Measurements from ENCODE around the gene PRDM15.

PRDM15 gene

DNA sequence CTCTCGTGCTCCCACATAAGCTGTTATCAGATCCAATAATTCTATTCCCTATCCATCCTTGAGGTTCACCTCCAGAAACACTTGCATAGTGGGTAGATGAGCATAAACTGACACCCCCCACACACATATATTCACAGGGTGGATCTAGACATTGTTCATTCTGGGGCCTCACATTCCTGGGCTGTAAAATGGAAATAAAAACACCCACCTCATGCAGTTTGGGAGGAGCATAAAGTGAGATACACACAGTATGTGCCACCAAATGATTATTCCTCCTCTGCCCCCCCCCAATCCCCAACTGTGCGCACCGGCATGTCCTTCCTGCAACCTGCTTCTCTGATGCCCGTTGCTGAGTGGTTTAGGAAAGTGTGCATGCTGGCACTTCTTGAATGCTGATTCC lies 17.9 kb downstream of the PRDM15 start:
- no peak for DNase-seq

DNA sequence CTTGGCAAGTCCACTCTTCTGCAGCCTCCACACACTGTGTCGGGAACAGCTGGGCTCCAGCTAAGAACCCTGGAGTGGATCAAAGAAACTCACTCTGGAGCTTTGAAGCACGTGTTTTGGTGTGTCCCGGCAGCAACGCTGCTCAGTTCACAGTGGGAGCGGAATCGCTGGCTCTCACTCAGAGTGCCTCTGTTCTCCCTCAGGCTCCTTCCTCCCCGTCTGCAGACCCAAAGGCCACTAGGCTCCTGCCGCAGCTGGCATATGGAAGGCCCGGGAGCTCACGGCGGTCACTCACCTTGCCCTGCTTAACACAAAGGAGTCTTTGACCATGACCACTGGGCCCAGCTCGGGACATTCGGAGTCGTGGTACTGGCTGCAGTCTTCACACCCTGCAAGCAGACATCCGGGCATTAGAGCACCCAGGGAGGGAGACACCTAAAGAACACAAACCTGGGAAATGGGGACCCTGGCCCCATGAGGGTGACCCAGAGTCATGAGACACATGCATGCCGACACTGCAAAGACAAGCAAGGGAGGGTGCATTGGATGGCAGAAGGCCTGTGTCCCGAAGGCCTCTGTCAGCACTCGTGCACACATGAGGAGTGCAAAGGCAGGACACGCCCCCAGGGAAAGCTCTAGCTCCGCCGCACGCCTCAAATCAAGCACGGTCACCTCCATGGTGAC lies 19.7 kb downstream of the PRDM15 start:
- DNase-seq, result no peak

DNA sequence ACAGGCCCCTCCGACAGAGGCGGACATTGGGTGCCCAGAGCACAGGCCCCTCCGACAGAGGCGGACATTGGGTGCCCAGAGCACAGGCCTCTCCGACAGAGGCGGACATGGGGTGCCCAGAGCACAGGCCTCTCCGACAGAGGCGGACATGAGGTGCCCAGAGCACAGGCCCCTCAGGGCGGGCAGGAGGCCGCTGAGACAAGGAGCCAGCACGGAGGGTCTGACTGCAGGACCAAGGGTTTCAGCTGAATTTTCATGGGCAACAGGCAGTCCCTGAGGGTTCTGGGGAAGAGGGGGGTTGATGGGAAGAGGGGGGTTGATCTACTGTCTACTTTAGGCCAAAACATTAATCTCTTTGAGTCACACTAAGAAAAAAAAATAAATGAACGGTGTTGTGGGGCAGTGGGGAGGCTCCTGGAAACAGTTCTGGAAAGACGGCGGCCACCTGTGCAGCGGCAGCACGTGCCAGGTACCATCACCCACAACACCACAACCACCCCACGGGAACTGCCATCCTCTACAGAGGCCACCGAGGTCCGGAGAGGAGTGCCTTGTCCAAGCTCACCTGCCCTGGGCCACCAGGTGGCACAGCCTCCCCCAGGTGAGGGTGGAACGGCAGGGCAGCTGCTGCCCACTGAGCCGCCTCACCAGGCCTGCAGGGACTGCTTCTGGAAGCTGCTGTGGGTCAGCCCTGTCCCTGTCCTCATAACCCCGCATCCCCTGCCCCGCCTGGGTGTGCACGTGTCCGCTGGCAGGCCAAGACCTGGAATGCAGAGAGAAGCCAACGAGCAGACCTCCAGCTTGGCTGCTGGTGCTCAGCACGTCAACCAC lies 20.5 kb downstream of the PRDM15 start:
- no peak for DNase-seq

DNA sequence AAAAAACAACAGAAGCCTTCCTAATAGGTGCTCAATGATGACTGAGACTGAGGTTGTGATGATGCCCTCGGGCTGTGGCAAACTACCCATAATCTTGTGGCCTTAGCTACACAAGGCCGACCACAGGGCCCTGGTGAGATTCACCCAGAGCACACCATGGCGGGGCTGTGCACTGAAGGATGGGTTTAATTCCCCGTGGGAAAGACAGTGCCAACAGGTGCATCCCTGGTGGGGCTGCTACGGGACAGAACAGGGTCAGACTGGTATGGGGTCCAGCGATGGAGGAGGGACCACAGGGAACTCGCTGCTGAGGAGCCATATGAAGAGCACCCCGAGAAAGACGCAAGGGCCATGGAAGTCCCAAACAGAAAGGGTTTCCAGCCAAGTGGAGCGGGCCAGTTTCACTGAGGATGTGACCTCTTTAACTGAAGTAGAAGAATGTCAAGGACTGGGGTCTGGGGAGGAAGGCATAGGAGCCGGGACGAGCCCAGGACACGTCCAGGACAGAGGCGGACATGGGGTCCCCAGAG lies 21.3 kb downstream of the PRDM15 start:
- no peak for DNase-seq

DNA sequence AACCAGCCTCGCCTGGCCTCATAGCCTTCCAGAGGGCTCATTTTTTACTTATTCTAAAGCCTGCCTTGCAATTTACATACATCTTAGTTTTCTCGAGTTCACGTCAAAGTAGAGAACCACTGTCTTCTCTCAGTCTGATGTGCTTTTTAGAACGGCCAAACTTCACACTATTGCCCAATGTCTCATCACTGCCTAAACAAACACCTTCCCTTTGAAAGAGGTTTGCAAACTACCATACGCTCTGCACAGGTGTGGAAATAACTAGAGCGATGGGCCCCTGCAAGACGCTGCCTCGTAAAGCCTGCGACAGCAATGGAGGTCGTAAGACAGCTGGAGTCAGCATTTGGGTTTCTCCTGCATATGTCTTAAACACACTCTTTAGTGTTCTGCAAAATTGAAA lies 22.6 kb downstream of the PRDM15 start:
- no peak for DNase-seq

DNA sequence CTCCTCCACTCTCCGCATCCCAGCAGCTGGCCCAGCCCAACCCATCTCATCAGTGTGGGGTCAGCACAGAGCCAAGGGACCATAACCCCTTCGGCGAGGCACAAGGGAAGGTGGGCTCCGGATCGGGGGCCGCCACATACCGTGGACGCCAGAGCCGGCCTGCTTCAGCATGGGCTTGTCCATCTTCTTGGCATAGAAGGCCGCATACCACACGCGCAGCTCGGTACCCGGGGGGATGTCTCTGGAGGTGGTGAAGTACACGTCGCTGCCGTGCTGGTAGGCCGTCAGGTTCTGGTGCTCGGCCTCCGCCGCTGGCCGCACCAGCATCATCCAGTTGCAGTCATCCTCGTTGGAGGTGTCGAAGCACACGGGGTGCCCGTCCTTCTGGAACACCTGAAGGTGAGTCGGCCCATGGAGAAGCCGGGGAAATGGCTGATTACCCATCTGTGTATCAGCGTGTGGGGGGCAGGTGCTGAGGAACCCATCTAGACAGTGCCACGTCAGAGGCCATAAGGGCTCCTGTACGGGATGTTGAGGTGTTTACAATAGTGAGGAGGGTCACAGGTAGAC lies 24.6 kb downstream of the PRDM15 start:
- no peak for DNase-seq

DNA sequence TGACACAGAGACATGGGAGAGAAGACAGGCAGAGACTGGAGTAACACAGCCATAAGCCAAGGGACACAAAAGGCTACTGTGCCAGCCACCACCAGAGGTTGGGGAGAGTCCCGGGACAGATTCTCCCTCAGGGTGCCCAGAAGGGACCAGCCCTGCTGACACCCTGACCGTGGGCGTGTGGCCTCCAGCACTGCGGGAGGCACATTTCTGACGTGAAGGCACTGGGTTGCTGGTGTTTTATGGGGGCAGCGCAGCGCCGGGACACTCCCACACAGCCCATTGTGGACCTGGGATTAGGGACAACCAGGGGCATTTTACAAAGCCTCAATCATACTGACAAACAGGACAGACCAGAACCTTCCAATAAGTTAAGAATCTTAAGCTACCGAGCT lies 26.2 kb downstream of the PRDM15 start:
- DNase-seq, result no peak

DNA sequence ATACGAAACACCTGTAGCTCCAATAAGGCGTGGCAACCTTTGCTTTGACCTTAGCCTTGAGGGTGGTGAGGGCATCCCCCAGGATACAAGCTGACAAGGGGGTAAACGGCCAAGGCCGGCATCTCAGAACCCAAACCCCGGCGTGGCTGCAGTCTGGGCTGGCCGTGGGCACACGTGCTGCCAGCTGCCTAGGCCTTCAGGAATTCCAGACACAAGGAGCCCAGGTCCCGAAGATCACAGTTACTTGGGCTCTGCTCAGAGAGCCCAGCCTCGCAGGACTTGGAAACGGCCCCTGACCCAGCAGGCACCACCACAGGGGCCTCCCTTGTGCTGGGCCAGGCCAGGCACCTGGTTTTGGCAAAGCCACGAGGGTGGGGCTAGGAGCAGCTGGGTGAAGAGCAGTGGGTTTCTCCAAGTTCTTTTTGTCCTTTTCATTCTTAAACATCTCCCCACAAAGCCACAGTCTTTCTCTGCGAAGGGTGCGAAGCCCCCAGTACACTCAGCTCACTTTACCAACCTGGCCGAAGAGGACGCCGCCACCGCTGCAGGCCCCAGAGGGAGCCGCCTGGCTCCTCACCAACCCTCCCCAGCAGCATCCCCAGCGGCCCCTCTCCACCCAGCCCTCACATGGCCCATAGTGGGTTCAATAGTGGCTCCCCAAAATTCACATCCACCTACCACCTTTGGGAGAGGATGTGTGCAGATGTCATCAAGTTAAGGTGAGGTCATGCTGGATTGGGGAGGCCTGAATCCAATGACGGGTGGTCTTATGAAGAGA lies 26.8 kb downstream of the PRDM15 start:
- no peak for DNase-seq

DNA sequence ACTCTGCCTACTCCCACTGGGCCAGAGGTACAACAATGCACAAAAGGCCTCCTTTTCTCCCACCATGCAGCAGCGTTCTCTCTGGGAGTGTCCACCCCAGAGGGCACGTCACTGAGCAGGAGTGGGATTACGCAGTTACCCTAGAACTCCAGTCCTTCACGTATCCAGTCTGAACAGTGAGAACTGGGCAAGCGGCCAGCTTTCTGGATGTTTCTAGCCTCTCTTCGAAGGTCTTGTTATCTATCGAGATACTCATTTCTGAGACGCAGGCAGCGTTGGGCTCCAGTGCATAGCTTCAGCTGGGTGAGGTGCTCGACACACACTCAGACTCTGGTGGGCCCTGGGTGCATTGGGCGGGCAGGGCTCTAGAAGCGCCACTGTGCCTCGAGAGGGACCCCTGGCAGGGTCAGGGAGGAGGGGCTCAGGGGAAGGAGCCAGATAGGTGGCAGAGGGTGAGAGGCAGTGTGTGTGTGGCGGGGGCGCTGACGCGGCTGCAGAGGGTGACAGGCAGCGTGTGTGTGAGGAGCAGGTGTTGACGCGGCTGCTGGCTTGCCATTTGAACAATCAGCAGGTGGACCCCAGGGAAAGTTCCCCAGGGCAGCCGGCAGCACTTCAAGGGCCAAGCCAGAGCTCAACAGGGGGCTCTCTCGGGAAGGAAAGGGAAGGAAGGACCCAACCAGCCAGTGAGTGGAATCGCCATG lies 27.9 kb downstream of the PRDM15 start:
- no peak for DNase-seq

DNA sequence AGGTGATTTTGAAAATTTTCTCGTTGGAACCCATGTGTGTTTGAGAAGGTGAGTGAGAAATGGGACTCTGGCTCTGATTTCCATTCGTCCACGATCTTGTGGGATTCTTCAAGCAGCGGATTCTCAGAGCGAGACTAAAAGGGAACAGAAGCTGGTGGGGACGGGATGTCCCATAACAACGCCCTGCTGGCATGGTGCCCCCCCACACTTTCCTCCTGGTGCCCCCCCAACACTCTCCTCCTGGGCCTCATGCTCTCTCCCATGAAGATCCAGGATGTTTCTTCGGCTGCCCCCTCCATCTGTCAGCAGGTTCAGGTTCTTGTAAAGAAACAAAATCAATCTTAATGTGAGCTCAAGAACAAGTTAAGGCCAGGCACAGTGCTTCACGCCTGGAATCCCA lies 29.1 kb downstream of the PRDM15 start:
- no peak for DNase-seq

DNA sequence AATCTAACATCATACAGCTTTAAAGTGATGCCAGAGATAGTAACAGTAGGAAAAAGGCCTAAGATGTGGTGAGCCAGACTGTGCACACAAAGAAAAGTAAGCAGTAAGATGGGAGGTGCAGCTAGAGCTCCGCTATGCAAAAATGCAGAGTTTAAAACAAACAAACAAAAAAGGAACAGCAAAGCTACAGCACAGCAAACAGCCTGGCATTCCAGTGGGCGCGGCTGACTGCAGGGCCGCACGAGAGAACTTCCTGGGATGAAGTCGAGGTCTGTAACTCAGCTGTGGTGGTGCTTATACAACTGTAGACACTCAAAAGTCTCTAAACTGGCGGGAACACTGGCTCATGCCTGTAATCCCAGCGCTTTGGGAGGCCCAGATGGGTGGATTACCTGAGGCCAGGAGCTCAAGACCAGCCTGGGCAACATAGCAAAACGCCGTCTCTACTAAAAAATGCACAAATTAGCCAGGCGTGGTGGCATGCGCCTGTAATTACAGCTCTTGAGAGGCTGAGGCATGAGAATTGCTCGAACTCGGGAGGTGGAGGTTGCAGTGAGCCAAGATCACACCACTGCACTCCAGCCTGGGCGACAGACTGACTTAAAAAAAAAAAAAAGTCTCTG lies 30.1 kb downstream of the PRDM15 start:
- no peak for DNase-seq

DNA sequence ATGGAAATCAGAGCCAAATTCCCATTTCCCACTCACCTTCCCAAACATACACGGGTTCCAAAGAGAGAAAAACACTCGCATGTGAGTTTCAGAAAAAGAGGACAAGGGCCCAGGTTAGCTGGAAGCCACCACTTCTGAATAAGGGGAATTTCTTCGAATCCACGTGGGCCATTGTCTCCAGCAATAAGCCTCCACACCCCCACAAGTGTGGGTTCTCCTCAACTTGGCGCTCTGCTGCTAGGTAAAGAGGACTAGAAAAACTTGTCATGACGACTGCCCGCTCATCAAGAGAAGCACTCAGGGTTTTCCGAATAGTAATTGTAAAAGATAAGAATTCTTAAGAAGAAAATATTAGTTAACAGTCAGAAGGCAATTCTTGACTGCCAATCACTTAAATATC lies 30.6 kb downstream of the PRDM15 start:
- DNase-seq, result no peak

DNA sequence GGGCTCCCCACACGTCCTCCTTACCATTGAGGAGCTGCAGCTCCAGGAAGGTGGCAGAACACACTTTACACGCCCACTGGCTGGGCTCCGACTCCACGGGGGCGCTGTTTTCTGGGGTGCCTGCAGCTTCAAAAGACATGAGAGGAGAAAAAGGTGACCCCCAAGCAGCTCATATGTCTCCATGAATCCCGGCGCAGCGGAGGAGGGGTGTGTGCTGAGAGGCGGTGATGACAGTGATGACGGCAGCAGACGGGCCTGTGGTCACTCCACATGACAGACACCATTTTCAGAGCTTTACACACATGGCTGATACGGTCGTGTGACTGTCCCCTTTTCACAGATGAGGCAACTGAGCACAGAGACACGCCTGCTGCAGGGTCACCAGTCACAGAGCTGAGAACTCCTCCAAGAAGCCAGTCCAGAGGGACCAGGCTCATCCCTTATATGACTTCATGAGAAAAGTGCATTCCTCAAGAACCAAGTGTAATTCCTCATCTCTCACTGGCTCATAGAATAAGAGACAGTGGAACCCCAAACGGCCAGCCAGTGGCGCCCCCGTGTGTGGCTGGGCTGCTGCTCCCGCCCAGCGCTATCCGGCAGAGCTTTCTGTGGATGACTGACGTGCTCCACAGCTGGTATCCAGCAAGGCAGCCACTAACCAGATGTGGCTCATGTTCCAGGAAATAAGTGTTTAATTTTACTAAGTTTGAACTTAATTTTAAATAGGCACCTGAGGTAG lies 31.9 kb downstream of the PRDM15 start:
- DNase-seq, result no peak

DNA sequence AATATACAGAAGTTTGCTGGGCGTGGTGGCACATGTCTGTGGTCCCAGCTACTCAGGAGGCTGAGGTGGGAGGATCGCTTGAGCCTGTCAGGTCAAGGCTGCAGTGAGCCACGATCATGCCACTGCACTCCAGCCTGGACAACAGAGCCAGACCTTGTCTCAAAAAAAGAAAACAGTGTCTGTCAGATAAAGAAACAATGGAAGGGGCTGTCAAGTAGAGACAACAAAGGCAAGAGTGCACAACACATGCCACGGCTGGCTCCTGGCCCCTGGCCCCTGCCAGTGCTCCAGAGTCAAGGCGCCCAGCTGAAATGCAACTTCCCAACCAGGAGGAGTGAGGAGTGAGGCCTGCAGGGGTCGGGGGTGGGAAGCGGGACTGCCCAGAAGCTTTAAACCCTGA lies 32.6 kb downstream of the PRDM15 start:
- no peak for DNase-seq

DNA sequence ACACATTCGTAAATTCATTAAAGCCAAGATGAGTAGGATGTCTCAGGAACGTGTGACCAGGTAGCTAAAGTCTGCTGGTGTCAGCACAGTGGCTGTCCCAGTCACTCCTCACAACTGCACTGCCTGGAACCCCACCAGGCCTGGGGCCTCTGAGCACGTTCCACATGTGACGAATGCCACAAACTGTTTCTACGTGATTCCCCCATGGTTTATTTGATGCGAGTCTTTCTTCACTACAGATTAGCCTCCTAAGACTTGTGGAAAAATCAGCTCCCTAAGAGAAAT lies 33.2 kb downstream of the PRDM15 start:
- no peak for DNase-seq

DNA sequence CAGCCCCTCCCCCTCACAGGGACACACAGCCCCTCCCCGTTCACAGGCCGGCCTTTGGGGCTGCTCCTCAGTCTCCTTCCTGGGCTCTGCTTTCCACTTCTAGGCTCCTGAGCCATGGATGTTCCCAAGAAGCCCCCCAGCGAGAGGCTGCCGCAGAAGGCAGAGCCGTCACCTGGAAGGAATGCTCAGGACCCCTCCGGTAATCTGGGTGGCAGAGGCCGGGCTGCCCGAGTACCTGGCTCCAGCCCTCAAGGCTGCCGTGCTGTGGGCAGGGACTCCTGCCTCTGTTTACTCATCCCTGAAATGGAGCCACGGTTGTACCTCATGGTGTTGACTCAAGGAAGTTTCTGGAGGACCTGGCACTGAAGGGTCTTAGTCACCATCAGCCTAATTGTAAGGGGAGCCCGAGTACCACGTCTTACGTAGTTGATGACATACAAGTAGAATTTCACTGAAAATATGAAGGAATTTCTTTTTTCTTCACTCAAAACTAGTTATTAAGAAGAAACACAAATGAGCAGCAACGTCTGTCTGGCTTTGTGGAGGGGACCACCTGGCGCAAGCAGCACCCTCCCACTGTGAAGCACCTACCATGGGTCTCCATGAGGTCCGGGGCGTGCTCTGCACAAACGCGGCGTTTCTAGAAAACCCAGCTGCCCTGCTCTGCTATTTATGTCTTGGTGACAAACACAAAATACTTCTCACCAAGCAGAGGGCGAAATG lies 33.7 kb downstream of the PRDM15 start:
- DNase-seq, result no peak

DNA sequence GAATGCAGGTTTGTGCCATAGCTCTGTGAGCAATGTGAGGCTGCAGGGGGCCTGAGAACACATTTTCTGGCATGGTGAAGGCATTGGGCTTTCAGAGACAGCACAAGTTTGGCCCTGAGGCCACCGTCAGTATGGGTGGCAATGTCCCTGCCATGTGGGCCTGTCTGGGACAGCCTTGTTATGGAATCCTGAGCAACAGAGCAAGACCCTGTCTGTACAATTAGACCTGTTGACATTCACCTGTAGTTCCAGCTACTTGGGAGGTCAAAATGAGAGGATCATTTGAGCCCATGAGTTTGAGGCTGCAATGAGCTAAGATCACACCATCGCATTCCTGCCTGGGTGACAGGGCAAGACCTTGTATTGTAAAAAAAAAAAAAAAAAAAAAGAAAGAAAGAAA lies 35.6 kb downstream of the PRDM15 start:
- no peak for DNase-seq

DNA sequence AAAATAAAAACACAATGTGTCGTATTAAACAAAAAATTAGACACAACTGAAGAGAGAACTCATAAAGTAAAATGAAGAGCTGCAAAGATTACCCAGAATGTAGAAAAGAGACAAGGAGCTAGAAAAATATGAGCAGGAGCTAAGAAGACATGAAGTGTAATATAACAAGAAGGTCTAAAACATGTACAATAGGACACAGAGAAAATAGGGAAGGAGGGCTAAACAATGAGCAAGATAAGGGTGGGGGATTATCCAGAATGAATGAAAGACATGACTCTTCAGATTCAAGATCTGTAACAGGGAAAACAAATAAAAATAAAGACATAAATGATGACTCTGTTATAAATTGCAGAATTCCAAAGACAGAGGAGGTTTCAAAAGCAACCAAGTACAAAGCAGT lies 38.3 kb downstream of the PRDM15 start:
- no peak for DNase-seq

DNA sequence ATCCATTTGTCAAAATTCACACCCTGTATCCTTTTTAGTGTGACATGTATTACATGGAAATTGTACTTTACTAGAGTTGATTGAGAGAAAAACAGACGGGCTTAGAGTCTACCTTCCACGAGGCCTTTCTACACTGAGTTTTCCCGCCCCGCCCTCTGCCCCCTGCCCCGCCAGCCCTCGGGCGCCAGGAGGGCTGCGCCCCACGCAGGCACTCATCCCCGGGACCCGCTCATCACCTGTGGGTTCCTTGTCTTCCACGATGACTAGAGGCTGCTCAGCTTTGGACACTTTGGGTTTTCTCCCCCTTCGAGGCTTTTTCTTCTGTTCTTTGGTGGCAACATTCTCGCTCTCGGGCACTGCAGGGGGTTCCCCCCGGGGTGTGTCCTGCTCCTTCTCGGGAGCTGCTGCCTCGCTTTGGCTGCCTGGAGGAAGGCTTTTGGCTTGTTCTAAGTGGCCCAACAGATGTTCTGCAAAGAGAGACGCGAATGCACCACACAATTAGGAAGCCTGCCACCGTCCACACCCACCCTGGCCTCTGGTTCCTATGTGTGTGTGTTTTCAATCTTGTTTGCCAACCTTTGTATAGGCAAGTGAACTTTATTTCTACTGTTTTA lies 39.6 kb downstream of the PRDM15 start:
- DNase-seq, result no peak

DNA sequence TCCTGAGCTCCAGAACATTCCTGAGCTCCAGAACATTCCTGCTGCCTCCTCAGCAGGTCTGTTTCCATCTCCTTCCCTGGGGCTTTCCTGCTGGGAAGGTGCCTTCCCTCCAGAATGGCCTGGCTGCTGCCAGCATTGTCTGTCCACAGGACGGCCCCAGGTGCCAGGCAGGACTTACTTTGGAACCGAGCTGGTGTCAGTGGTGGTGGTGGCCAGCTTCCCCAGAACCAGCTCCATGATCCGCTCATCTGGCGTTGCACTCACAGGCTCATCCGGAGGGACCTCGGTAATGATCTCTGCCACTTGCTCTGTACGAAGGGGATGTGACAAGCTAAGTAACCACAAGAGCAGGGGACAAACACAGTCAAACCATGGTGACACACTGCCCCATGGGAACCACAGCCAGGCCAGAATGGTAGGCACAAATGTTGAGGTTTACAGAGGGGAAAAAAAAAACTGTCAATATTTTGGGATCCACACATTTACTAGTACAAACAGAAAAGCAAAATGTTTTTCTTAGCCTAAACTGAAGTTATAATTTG lies 41.3 kb downstream of the PRDM15 start:
- DNase-seq, result no peak

Measured in hippocampal formation (tissue), 2 donors.